B cell (primary cell): ENCODE data around the gene RAB25. TPM values are rescaled to one million over a fixed set of nuclear protein-coding genes. Genes with fewer than 3 reads are reported as not detected.

Experiments used
- ATAC-seq: fragments of 200-7000 bp; cut with Tn5 transposase; one replicate; pipeline ENCODE4 v1.10.0; 2021; ENCODE audit warnings: low read depth, mild to moderate bottlenecking, moderate number of reproducible peaks, moderate library complexity
- CTCF ChIA-PET: fragments of 350-600 bp; sonication (Branson Sonifier 250); formaldehyde crosslinking; loops from one replicate; lab custom pipeline; 2021; ENCODE audit warnings: antibody characterized with exemption, inconsistent platforms; lab: Charles Lee
- POLR2A ChIA-PET: fragments of 350-600 bp; sonication (Branson Sonifier 250); formaldehyde crosslinking; loops from one replicate; lab custom pipeline; 2021; ENCODE audit warnings: antibody characterized with exemption; lab: Charles Lee
- DNase-seq: peaks from one replicate; pipeline ENCODE4 v3.0.0; 2013
- H2AFZ ChIP-seq: 2 replicates; pipeline ENCODE4 v1.6.1; 2012; ENCODE audit warnings: mild to moderate bottlenecking, low read depth, low read length; ENCODE audit not compliant: insufficient read depth, poor library complexity, severe bottlenecking
- H3K27ac ChIP-seq, 2 donors: 1 replicate in 1 of 2; 2 replicates in 1 of 2; pipeline ENCODE4 v1.5.1; 2012 to 2013; ENCODE audit warnings: low read length in 2 of 2, mild to moderate bottlenecking in 2 of 2, moderate library complexity in 1 of 2
- H3K27me3 ChIP-seq, 4 experiments: fragments of 200-600 bp in 1 of 4; sonication (generic) in 1 of 4; replicated peaks in 1 of 4; 1 replicate in 2 of 4; 2 replicates in 2 of 4; pipeline versions ENCODE4 v1.6.1 to v1.7.0; 2013 to 2016; ENCODE audit warnings: low read length in 3 of 4, mild to moderate bottlenecking in 2 of 4, mixed read lengths in 1 of 4, moderate library complexity in 1 of 4; ENCODE audit not compliant: insufficient read depth in 4 of 4, control insufficient read depth in 3 of 4; ENCODE audit errors: control extremely low read depth in 1 of 4
- H3K36me3 ChIP-seq, 2 experiments: replicated peaks in 1 of 2; 1 replicate in 1 of 2; 2 replicates in 1 of 2; pipeline versions ENCODE4 v1.6.1 to v1.7.1; 2013; ENCODE audit warnings: low read length in 1 of 2; ENCODE audit not compliant: insufficient read depth in 2 of 2, control insufficient read depth in 1 of 2; ENCODE audit errors: control extremely low read depth in 1 of 2, extremely low read depth in 1 of 2
- H3K4me1 ChIP-seq, 2 donors: fragments of 200-600 bp in 1 of 2; sonication (generic) in 1 of 2; 1 replicate in 1 of 2; 2 replicates in 1 of 2; pipeline versions ENCODE4 v1.5.1 to v1.6.1; 2013 to 2017; ENCODE audit warnings: low read length in 2 of 2; ENCODE audit not compliant: control insufficient read depth in 2 of 2, insufficient read depth in 2 of 2
- H3K4me2 ChIP-seq: replicated peaks from 2 replicates; pipeline ENCODE3; 2012; ENCODE audit warnings: mild to moderate bottlenecking, low read depth, low read length; ENCODE audit not compliant: poor library complexity, severe bottlenecking
- H3K4me3 ChIP-seq, 5 experiments: fragments of 200-600 bp in 1 of 5; sonication (generic) in 1 of 5; 1 replicate in 3 of 5; 2 replicates in 2 of 5; pipeline versions ENCODE4 v1.5.1 to v1.7.0; 2011 to 2016; ENCODE audit warnings: low read length in 4 of 5, mild to moderate bottlenecking in 4 of 5, low read depth in 2 of 5, control low read depth in 1 of 5, moderate library complexity in 1 of 5; ENCODE audit not compliant: insufficient read depth in 1 of 5; ENCODE audit errors: control extremely low read depth in 1 of 5, extremely low read depth in 1 of 5
- H3K79me2 ChIP-seq: fragments of 200-600 bp; sonication (generic); one replicate; pipeline ENCODE4 v1.6.0; 2016; ENCODE audit warnings: low read length; ENCODE audit not compliant: control insufficient read depth, insufficient read depth
- H3K9ac ChIP-seq: fragments of 200-600 bp; sonication (generic); 2 replicates; pipeline ENCODE4 v1.6.1; 2017; ENCODE audit warnings: mild to moderate bottlenecking, low read length, moderate library complexity
- H3K9me3 ChIP-seq, 3 donors: one replicate each; pipeline versions ENCODE4 v1.6.1 to v1.7.1; 2013; ENCODE audit warnings: low read length in 2 of 3; ENCODE audit not compliant: control insufficient read depth in 2 of 3, insufficient read depth in 1 of 3; ENCODE audit errors: control extremely low read depth in 1 of 3
- H4K20me1 ChIP-seq: 2 replicates; pipeline ENCODE4 v1.6.0; 2012; ENCODE audit warnings: mild to moderate bottlenecking, low read length; ENCODE audit not compliant: insufficient read depth, control insufficient read depth, poor library complexity, severe bottlenecking
- H3K27ac Mint-ChIP-seq: one replicate; pipeline ENCODE4 v1.8.0; 2021; ENCODE audit warnings: mixed read lengths
- H3K27me3 Mint-ChIP-seq: one replicate; pipeline ENCODE4 v1.8.0; 2021; ENCODE audit warnings: mixed read lengths
- H3K4me1 Mint-ChIP-seq: one replicate; pipeline ENCODE4 v1.8.0; 2021; ENCODE audit warnings: mixed read lengths
- H3K4me3 Mint-ChIP-seq: one replicate; pipeline ENCODE4 v1.8.0; 2021; ENCODE audit warnings: mixed read lengths
- H3K9me3 Mint-ChIP-seq: one replicate; pipeline ENCODE4 v1.8.0; 2022; ENCODE audit warnings: mixed read lengths; ENCODE audit not compliant: insufficient read depth
- CTCF ChIP-seq: fragments of 200-600 bp; IDR thresholded peaks from one replicate; pipeline ENCODE4 v1.8.0; 2022; ENCODE audit warnings: antibody characterized with exemption, mild to moderate bottlenecking
- EZH2 ChIP-seq: IDR thresholded peaks from 2 replicates; pipeline ENCODE4 v1.6.1; 2012; ENCODE audit warnings: borderline replicate concordance, low read depth, mild to moderate bottlenecking, moderate library complexity, low read length; ENCODE audit not compliant: insufficient read depth, poor library complexity, severe bottlenecking
- WGBS: methylation state at CpG from one replicate; pipeline ENCODE4 v1.1.5; 2013; ENCODE audit warnings: missing lambda C conversion rate; ENCODE audit not compliant: insufficient coverage; 5-methylcytosine and 5-hydroxymethylcytosine counted together
- intact Hi-C: fragments of 100-400 bp; cut with micrococcal nuclease; formaldehyde crosslinking; loops from one replicate; pipeline ENCODE4 v1.10.0; 2022
- polyA plus RNA-seq: library from polyadenylated mRNA; depleted of rRNA; stranded (reverse); fragments of >200 nt; gene quantifications from 2 replicates; pipeline ENCODE4 v1.2.3, GENCODE V29; 2012
- total RNA-seq, 2 donors: library from RNA; stranded (reverse); fragments of 120-200 nt in 1 of 2; gene quantifications; 1 replicate in 1 of 2; 2 replicates in 1 of 2; pipeline versions ENCODE4 v1.2.3 to v1.2.4, GENCODE V29; 2013 to 2022

RAB25 gene
- total and polyA plus RNA-seq, 2 donors (not counting 1 experiment from before 2014, with no cell fraction given), result 0.69 to 2.2 TPM

- TF ChIP-seq CTCF (no peak), EZH2 (no peak)
- ChIA-PET CTCF (no interaction called here), POLR2A (no interaction called here)
- peaks cover 17 to 31% of the 10 kb centered on the region in 2 donors for H3K4me1 ChIP-seq
- no peak overlapping the region for H3K4me2 ChIP-seq
- DNase-seq (no peak), ATAC-seq (no peak)
- intact Hi-C loops, result no loop called here
- H3K27me3 ChIP-seq, result peaks cover 0 to 40% (median 20%) of the 10 kb centered on the region in 4 experiments
- 87% methylated on average over 3 of the region's 4 CpGs for WGBS
- H3K79me2 ChIP-seq, result no peaks in the 10 kb centered on the region
- H3K4me1 Mint-ChIP-seq, result peaks cover 34% of the 10 kb centered on the region
- H3K27me3 Mint-ChIP-seq, result peaks cover 6% of the 10 kb centered on the region
- peaks cover 0 to 4% (median 0%) of the 10 kb centered on the region in 3 donors for H3K9me3 ChIP-seq
- no peak overlapping the region for H2AFZ ChIP-seq
- H3K9ac ChIP-seq, result no peak overlapping the region
- no peak overlapping the region for H3K27ac Mint-ChIP-seq
- no peak overlapping the region for H3K27ac ChIP-seq
- peak overlapping the region; percentile 75 for H3K4me3 Mint-ChIP-seq
- no peaks in the 10 kb centered on the region for H3K36me3 ChIP-seq
- no peaks in the 10 kb centered on the region for H3K9me3 Mint-ChIP-seq
- H4K20me1 ChIP-seq, result no peaks in the 10 kb centered on the region
- no peak overlapping the region for H3K4me3 ChIP-seq
Observed at GRCh38 chr1:156080863-156081179, 19.9 kb downstream of the RAB25 start.

DNA sequence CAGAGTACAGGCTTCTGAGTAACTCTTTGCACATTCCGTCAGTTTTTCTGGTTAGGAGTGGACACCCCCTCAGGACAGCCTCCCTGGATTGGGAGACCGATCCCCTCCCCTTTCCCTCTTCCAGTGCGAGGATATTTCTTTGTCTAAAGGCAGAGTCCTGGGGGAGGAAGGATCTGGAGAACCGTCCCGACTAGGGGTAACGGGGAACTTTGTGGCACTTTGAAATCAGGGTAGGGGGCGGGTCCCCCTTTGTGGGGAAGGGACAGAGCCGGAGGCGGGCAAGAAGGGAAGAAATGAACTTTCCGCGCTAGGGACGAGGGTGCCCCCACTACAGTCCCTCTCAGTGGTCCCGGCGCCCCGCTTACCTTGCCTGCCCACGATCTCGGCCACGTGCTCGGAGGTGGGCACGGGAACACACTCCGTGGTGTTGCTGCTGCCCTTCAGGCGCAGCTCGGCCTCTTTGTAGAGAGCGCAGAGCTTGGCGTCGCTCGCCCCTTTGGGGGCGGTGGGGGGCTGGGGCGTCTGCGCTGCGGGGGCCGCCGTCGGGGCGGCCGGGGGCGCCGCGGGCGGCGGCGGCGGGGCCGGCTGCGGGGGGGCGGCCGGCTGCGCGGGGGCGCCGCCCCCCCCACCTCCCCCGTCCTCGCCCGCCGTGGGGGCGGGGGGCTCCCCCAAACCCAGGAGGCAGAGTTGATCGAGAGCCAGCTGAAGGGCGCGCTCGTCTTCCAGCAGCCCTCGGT, 20.4 kb downstream of the RAB25 start:
- Histone ChIP-seq H3K4me1 (peaks cover 12 to 26% of the 10 kb centered on the region in 2 donors), H3K36me3 (no peaks in the 10 kb centered on the region), H3K79me2 (no peaks in the 10 kb centered on the region), H3K4me2 (peak overlapping the region; percentile 99), H3K27me3 (peaks cover 0 to 45% (median 21%) of the 10 kb centered on the region in 4 experiments), H3K27ac (no peak overlapping the region), H4K20me1 (no peaks in the 10 kb centered on the region), H3K9me3 (peaks cover 0 to 4% (median 0%) of the 10 kb centered on the region in 3 donors), H3K9ac (peak overlapping the region; percentile 80), H2AFZ (peak overlapping the region; percentile 90), H3K4me3 (peak overlapping the region in 3 of 5 experiments; percentile 81 to 87 (median 84))
- H3K27me3 Mint-ChIP-seq, result peaks cover 11% of the 10 kb centered on the region
- H3K4me1 Mint-ChIP-seq, result peaks cover 29% of the 10 kb centered on the region
- H3K9me3 Mint-ChIP-seq, result no peaks in the 10 kb centered on the region
- TF ChIP-seq CTCF, result no peak
- no peak for TF ChIP-seq EZH2
- ChIA-PET POLR2A (interaction anchor here (0.7 kb wide), 1 partner anchor 16 kb away, joined by 3 read pairs; no protein-coding TSS in a partner anchor), CTCF (interaction anchor here (1.6 kb wide), 1 partner anchor 16 kb away, joined by 8 read pairs; no protein-coding TSS in a partner anchor)
- intact Hi-C loops, result no loop called here
- DNase-seq (no peak), ATAC-seq (no peak)
- H3K4me3 Mint-ChIP-seq, result peak overlapping the region; percentile 91
- 5% methylated on average over 36 of the region's 61 CpGs for WGBS
- H3K27ac Mint-ChIP-seq, result no peak overlapping the region
